Esophagus muscularis mucosa (tissue), 4 donors: ENCODE data around the gene HLA-DOB.
"Not testable (repeated sequence)": the region's sequence is repeated elsewhere in the genome, so short reads cannot be mapped to it uniquely, and the experiment has no call there.

Experiments
- EP300 ChIP-seq: sonication (generic); formaldehyde crosslinking; IDR thresholded peaks from one replicate; pipeline ENCODE4 v1.6.1; 2017; ENCODE audit warnings: antibody characterized with exemption
- POLR2A ChIP-seq: fragments of 450-650 bp; IDR thresholded peaks from one replicate; pipeline ENCODE4 v1.6.1; 2017; ENCODE audit warnings: antibody characterized with exemption, moderate library complexity, mild to moderate bottlenecking, low read depth
- POLR2AphosphoS5 ChIP-seq, 2 donors: sonication (generic); formaldehyde crosslinking; IDR thresholded peaks; one replicate each; pipeline ENCODE4 v1.6.1; 2017; ENCODE audit warnings: antibody characterized with exemption in 2 of 2
- TF ChIP-seq, protein P1 (sequence below), 3 experiments: fragments of 200-600 bp in 2 of 3; fragments of 450-650 bp in 1 of 3; sonication (generic) in 2 of 3; IDR thresholded peaks; one replicate each; pipeline ENCODE4 v1.5.1; 2017 to 2019; ENCODE audit warnings: antibody characterized with exemption in 3 of 3, mild to moderate bottlenecking in 2 of 3, moderate library complexity in 1 of 3

GRCh38 chr6:32782923-32783322 lies 33.9 kb downstream of the HLA-DOB start:
- TF ChIP-seq, protein P1, sequence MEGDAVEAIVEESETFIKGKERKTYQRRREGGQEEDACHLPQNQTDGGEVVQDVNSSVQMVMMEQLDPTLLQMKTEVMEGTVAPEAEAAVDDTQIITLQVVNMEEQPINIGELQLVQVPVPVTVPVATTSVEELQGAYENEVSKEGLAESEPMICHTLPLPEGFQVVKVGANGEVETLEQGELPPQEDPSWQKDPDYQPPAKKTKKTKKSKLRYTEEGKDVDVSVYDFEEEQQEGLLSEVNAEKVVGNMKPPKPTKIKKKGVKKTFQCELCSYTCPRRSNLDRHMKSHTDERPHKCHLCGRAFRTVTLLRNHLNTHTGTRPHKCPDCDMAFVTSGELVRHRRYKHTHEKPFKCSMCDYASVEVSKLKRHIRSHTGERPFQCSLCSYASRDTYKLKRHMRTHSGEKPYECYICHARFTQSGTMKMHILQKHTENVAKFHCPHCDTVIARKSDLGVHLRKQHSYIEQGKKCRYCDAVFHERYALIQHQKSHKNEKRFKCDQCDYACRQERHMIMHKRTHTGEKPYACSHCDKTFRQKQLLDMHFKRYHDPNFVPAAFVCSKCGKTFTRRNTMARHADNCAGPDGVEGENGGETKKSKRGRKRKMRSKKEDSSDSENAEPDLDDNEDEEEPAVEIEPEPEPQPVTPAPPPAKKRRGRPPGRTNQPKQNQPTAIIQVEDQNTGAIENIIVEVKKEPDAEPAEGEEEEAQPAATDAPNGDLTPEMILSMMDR (IDR thresholded peaks at IDR 0.05), result not testable (repeated sequence)
- TF ChIP-seq POLR2AphosphoS5 (IDR thresholded peaks at IDR 0.05); POLR2A; EP300: not testable (repeated sequence)
